ENCODE data around the gene LARGE2. TPM values are rescaled to one million over a fixed set of nuclear protein-coding genes. Genes with fewer than 3 reads are reported as not detected.
A peak's percentile ranks its signal among the peaks of the same experiment; 100 is the strongest.

The LARGE2 gene
- total RNA-seq, result 0.41 TPM

DNA sequence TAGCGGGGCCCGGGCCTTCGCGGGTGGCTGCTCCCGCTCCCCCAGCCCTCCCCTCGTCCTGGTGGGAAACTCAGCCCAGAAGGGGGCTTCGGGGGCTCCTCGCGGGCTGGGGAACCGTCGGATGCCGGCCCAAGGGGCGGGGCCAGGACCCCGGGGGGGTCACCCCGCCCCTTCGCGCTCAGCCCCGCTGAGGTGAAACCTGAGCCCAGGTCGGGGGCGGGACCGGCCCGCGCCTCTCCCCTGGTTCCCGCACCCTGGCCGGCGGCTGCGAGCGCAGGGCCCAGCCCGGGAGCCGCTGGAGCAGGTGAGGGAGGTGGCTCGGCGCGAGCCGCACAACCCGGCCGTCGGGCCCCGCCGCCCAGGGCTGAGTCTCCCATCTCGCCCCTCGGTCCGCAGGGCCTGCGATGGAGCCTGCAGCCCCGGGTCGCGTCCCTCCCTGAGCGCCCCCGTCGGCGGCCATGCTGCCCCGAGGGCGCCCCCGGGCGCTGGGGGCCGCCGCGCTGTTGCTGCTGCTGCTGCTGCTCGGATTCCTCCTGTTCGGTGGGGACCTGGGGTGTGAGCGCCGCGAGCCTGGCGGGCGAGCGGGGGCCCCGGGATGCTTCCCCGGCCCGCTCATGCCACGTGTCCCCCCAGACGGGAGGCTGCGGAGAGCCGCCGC, at the start of gene LARGE2:
Gene LARGE2 (plus strand): TSS at position 232 of the 658 bp plus-strand sequence. CDS start 227 bp downstream, at position 459.
- DNase-seq (ENCODE audit: low spot score in 2 of 2) (no peak), FAIRE-seq (no peak)

DNA sequence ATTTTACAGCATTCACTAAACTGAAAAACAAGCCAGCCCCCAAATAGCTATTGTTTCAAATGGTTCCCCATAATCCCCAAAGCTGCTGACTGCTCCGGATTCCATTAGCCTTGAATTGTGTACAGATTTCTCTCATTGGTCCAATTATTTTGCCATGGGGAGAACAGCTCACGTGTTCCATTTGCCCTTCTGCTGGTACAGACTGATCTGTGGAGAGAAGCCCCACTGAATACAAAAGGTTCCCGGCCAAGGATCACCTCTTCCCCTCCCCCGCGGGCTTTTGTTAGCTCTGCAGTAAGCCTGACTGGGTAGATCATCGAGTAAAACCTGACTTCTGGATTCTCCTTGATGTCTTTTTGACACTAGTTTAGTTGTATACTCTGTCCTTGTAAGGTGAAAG, 46.1 kb upstream of the LARGE2 start:
- no peak for DNase-seq (ENCODE audit: low spot score in 2 of 2)
- no peak for FAIRE-seq

DNA sequence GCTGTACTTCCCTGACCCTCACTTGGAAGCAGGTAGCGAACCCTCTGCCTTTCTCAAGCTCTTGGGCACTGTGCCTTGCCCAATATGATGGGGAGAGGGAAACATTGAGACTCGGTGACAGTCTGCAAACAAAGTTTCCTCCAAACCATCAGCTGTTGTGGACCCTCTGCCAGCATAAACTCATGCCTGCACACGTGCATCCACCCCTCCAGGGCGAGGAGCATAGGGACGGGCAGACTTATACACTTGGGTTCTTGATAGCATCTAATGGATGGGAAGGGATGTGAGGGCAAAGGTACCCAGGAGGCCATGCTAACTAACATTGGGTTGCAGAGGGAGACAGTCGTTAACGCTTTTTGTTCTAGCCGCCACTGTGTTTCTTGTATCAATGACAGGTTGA, 45.2 kb upstream of the LARGE2 start:
- FAIRE-seq (no peak), DNase-seq (ENCODE audit: low spot score in 2 of 2) (no peak)

DNA sequence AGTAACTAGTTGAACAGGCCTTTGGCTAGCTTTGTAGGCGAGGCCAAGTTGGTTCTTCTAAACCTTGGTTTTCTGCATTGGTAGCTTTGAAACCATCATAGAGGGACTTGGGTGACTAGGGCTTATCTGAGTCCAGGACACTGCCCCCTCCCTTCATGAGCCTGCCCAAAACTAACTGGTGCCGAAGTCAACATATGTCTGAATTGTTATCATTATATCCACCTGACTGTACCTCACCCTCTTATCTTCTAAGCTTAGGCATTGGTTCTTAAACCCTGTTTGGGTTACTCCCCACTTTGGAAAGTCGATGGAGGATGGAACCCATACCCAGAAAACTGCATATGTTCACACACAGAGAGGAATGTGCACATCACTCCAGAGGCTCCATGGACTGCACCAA, 44.6 kb upstream of the LARGE2 start:
- no peak for FAIRE-seq
- no peak for DNase-seq (ENCODE audit: low spot score in 2 of 2)

DNA sequence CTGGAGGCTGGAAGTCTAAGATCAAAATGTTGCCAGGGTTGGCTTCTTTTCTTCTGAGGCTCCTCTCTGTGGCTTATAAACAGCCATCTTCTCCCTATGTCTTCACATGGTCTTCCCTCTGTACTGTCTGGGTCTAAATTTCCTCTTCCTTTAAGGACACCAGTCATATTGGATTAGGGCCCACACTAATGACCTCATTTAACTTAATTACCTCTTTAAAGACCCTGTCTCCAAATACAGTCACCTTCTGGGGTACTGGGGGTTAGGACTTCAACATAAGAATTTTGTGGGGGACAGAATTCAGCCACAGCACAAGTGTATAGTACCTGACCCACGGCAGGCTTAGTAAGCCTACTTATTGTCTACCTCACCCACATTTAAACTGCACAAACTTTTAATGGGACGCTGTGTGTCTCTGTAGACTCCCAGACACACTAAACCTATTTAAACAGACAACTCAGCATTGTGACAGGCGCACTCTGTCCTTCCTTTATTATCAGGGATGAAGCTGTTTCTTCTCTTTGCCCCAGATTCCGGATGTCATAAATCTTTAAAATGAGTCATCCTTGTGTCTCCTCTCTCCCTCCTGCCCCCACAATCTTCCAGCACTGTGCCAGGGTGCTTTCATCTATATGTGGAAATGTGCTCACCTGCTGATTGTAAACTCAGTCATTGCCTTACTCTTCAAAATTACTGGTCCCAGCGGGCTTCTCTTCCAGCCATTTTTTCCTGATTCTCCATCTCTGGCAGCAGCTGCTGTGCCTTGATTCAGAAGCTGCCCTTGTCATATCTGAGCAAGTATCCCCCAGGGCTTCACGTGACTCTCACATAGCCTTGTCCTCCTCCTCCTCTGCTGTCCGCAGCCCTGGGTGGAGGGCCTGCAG, 42.4 kb upstream of the LARGE2 start:
- DNase-seq (ENCODE audit: low spot score in 2 of 2) (no peak), FAIRE-seq (no peak)

DNA sequence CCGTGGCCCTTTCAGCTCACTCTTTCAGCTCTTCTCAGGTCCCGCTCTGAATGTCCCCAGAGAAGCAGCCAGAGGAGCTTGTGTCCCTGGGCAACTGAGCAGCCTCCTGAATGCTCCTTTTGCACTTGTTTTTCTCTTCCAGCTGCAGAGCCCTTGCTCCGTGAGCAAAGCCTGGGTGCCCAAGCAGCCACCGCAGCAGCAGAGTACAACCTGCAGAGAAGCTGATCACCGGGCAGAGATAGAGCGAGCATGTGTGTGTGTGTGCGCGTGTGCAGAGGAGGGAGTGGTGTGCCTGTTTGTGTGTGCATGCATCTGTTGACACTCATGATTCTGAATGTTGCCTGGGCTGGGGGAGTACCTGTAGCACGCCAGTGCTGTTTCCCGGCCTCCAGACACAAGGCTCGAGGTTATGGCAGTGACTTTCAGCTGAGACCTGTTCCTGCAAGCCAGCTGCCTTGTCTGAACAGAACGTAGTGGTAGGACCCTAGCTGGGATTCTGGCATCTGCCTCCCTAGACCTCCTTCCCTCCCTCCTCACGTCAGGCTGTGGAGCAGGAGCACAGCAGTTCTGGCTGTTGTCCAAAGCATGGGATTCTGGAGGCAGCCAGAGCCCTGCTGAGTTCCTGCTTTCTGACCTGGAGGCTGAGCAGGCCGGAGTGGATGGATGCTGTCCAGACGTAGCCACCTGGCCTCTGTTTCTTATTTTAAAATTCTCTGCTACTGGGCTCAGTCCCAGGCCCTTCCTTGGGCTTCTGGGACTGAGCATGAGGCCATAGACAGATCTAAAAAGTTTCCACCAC, 41.5 kb upstream of the LARGE2 start:
- FAIRE-seq (no peak), DNase-seq (ENCODE audit: low spot score in 2 of 2) (peak in 1 of 2 donors; percentile 10)

DNA sequence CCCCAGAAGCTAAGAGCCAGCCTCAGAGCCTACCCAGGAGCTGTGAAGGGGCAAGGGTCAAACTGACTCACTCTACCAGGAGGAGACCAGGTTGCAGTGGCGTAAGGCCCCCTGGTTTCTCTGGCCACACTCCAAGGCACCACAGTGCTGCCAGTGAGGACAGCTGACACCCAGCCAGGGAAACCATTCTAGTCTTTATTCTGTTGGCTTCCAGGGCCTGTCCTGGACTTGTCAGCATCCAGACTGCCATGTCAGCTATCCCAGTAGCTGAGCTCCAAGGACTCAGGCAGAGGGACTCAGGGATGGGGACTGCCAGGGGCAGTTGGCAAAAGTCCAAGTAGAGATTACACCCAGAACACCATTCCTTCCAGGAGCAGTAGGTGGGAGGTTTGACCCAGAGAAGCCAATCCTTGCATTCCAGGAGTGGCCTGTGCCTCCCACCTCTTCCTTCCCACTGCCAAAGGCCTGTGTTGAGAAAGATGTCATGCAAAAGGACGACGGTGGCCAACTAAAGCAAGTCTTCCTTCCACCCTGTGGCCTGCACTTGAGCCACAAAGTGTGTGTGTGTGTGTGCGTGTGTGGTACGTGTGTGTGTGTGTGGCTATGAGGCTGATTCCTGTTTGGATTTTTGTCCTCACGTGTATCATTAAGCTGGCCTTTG, 40.6 kb upstream of the LARGE2 start:
- FAIRE-seq (no peak), DNase-seq (ENCODE audit: low spot score in 2 of 2) (no peak)

DNA sequence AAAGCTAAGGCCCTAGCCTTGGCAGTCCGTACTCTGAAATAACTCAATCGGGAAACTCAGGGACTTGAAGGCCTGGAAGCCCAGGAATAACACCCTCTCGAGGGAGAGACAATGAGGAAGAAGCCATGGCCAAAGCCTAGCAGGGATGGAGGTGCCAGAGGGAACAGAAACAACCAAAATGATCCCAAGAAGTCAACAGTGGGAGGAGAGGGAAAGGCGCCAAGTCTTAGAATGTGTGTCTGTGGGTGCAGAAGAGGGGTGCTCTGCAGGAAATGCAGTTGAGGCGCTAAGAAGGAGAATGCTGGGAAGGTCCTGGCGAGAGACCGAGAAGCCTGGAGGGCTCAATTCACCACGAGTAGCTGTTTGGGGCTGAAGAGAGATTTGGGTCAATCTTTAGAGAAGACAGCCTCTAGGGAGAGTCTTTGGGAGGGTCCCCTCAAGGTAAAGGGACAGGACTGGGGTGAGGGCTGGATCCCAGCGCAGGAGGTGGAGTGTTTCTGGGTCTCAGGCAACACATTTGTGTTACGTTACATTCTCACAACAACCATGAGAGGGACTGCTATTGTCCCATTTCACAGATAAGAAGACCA, 37.8 kb upstream of the LARGE2 start:
- DNase-seq (ENCODE audit: low spot score in 2 of 2) (peak in 1 of 2 donors; percentile 15), FAIRE-seq (no peak)

DNA sequence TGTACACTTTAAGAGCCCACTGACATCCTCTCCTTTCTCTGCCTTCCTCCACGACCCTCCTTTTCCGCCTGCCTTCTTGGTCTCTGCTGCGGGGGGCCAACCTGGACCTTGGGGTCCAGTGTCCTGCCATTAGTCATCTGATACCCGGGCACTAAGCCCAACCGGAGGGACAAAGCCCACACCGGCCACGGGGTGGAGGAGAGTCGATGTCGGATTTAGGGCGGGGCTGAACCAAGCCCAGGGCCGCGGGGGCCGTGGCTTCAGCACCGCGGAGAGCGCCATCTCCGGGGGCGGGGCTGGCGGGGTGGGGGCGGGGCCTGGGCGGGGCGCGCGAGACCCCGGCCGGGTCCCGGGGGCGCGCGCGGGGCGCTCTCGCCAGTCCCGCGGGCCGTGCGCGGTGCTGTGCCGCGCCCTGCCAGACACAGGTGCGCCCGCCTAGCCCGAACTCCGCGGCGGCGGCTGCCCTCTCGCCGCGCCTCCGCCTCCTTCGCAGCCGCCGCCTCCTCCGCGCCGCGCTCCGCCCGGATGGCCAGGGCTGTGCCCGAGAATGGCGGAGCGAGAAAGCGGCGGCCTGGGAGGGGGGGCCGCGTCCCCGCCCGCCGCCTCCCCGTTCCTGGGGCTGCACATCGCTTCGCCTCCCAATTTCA, 37.1 kb upstream of the LARGE2 start, which contains the start of gene MAPK8IP1:
Gene MAPK8IP1 (plus strand): TSS at position 378 of the 647 bp plus-strand sequence. CDS start 170 bp downstream, at position 548.
- DNase-seq (ENCODE audit: low spot score in 2 of 2) (peak; percentile 84 to 86), FAIRE-seq (no peak)

DNA sequence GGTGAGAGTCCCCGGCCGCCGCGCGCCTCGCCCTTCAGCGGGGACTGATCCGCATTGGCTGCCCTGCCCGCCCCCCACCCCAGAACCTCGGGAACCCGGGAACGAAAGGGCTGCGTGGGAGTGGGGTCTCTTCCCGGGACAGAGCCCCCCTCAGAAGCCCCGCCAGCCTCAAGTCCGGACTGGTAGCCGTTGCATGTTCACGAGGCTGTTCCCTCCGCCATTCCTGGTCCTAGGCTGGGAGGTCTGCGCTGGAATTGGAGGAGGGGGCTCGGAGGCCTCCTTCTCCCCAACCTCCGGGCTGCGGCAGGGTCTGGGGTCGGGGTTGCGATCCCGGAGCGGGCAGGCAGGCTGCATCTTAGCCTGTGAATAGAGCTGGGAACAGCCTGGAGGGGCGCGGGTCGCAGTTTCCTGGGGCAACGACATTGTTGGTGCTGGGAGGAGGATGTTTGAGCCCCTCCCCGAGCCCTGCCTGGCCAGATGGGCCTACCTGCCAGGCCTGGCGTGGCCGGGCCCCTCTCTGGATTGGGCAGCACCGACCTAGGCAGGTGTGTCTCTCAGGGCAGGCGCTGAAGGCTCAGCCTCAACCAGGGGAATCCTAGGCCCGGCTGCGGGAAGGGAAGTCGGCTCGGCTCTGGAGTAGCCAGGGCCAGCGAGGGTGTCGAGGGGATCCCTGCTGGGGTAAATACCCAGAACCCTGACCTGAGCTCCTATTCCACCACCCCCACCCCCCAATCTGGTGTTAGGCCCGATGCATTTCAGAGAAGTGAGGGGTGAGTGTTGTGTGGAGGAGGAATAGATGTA, 36.3 kb upstream of the LARGE2 start:
- peak in 1 of 2 donors; percentile 31 for DNase-seq (ENCODE audit: low spot score in 2 of 2)
- FAIRE-seq, result no peak

DNA sequence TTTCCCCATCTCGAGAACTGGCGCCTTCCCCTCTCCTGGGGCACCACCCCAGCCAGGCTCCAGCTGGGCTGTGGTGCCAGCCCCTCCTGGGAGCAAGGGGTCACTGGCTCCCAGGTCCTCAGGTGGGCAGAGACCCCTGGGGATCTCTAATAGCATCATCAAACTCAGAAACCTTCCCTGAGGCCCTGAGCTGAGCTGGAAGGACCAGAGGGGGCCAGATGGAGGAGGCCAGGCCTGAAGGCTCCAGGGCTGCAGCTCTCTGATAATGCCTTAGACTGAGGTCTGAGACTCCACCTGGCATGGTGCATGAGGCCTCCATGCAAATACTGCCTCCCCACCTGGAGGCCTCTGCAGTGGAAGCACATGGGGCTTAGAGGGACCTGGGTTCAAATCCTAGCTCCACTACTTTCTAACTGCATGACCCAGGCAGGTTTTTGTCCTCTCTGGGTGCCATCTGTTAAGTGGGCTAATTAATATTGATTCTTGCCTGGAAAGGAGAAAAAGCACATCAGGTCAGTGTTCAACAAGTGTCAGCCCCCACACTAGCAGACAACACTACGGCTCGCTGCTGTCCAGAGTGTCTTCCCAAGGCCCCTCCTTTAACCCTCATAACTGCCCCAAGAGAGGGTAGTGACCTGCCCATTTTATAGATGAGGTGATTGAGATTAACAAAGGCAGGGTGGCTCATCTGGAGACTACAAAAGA, 35.5 kb upstream of the LARGE2 start:
- peak in 1 of 2 donors; percentile 21 for DNase-seq (ENCODE audit: low spot score in 2 of 2)

DNA sequence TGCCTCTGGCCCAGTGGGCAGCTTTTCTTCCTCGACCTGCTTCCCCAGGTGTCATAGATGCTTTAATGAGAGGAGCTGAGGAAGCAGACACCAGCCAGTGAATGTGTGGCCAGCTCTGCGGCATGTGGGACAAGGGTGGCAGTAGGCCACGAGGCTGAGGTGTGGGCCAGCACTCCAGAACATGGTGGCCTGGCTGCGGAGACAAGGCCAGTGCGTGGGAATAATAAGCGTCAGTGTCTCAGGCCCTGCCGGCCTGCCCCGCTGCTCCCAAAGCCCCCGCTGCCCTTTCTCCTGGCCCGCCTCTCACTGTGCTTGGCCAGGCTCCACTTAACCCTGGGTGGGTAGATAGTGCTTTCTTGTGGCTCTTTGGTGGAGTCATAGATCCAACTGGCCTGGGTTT, 34.9 kb upstream of the LARGE2 start:
- FAIRE-seq, result no peak
- no peak for DNase-seq (ENCODE audit: low spot score in 2 of 2)

More for the DNA sequence above, 35.5 kb upstream of the LARGE2 start:
- no peak for FAIRE-seq

DNA sequence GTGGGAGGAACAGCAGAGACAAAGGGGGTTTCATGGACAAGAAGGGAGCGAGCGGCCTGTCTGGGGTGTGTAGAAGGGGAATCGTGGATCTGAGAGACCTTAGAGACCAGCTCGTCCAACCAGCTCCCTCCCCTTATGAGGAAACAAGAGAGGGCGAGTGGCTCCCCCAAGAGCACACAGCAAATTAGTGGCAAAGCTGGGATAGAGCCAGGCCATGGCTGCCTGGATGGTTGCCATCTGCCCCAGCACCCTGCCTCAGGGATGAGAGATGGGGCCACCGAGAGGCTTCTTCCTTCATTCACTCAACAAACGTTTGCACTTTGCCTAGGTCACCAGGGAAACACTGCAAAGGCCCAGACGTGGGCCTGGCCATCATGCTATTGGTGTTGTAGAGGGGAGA, 32.9 kb upstream of the LARGE2 start:
- FAIRE-seq (no peak), DNase-seq (ENCODE audit: low spot score in 2 of 2) (no peak)

DNA sequence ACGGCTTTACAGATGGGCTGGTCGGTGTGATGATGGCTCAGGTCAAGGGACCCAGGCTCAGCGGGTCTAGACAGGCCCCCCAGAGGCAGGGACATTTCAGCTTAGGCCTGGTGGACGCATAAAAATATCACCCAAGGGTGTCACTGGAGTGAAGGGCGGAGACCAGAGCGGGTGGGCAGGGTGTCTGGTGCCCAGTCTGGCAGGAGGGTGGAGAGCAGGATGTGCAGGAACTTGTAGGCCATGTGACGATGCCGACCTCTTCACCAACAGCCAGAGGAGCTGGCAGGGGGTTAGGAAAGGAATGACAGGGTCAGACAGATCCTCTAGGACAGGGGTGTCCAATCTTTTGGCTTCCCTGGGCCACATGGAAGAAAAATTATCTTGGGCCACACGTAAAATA, 32.5 kb upstream of the LARGE2 start:
- no peak for FAIRE-seq
- DNase-seq (ENCODE audit: low spot score in 2 of 2), result no peak

DNA sequence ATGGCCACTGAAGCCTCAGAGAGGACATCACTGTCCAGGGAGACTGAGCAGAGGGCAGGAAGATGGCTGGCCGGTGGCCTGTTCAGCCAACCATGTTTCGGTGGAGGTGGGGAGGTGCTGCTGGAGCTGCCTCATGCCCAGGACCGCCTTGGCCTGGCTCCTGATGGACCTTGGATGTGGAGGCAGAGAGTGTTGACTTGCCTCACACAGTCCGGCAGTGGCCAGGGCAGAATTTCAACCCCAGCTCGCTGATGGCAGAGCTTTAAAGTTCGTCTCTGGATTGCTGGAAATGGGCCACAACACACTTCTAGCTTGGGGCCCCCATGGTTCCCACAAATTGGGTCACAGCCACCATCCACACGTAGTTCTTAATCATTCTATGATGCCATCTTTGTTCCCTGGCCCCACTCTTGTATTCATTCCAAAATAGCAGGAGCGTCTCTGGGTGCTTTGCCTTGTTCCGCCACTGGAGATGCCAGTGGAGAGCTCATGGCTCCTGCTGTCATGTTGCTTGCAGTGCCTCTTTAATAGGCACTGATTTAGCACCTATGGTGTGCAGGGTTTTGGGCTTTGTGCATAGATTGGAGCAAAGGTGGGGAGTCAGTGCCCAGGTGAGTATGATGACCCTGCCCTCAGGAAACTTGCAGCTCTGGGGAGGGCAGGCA, 31.4 kb upstream of the LARGE2 start:
- DNase-seq (ENCODE audit: low spot score in 2 of 2) (no peak), FAIRE-seq (no peak)

DNA sequence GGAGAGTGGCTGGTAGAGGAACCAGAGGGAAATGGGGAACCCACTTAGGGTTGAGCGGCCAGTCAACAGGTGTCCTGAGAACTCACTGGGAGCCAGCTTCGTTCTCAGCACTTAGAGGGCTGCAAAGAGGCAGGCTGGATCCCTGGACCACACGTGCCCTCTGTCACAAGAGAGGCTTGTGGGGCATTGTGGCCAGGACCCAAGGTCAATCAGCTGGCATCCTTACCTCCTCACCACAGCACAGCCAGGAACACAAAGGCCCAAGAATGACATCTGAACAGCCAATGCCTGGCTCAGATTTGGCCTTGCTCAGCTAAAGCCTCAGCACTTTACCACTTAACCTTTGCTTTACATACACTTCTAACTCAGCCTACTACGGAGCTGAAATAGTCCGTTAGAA, 29.6 kb upstream of the LARGE2 start:
- no peak for DNase-seq (ENCODE audit: low spot score in 2 of 2)
- no peak for FAIRE-seq

DNA sequence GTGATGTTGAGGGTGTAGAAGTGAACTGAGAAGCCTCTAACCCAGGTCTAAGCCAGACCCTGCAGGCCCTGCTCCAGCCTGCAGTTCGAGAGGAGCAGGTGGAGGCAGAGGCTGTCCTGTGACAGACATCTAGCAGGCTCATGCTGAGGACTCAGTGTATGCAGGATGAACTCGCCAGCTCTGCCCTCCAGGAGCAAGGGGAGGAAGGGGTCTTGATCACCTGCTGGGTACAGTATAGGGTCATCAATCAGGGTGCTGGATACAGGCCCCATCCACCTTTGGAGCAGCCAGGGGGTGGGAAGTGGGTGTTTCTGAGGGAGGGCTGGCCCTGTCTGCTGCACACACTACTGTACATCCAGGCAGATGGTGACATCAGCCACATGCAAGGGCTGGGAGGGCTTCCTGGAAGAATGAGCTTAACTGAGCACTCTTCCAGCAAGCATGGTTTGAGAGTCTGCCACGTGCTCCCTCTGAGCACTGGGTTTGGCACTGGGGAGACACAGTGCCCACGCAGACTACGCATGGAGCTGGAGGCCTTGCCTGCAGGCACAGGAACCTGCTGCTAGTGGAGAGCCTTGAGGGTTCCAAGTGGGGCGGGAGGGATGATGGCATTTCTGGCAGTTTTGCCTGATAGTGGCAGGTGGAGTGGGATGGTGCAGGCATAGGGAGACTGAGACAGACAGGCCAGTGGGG, 27.8 kb upstream of the LARGE2 start:
- DNase-seq (ENCODE audit: low spot score in 2 of 2) (no peak), FAIRE-seq (no peak)

Data from frontal cortex (tissue), 4 donors.